ENCODE data around the gene POLR2E.

GRCh38 chr19:1097810-1098176 is 2.6 kb upstream of the POLR2E start:
- no peak for TF ChIP-seq CTCF (IDR thresholded peaks at IDR 0.05)
- no peak for TF ChIP-seq POLR2A (IDR thresholded peaks at IDR 0.05)
